Peyer's patch (tissue), 4 donors: ENCODE results near the gene AQP7.

Source experiments
- CTCF ChIP-seq, 6 experiments: fragments of 450-650 bp in 4 of 6; fragments of 200-600 bp in 2 of 6; sonication (generic) in 1 of 6; IDR thresholded peaks; one replicate each; pipeline ENCODE4 v1.5.1; 2017 to 2019; ENCODE audit warnings: antibody characterized with exemption in 6 of 6, mild to moderate bottlenecking in 3 of 6, moderate library complexity in 1 of 6
- POLR2A ChIP-seq, 2 donors: fragments of 450-650 bp; IDR thresholded peaks; one replicate each; pipeline ENCODE4 v1.5.1; 2017; ENCODE audit warnings: antibody characterized with exemption in 2 of 2, mild to moderate bottlenecking in 2 of 2, moderate library complexity in 2 of 2

DNA sequence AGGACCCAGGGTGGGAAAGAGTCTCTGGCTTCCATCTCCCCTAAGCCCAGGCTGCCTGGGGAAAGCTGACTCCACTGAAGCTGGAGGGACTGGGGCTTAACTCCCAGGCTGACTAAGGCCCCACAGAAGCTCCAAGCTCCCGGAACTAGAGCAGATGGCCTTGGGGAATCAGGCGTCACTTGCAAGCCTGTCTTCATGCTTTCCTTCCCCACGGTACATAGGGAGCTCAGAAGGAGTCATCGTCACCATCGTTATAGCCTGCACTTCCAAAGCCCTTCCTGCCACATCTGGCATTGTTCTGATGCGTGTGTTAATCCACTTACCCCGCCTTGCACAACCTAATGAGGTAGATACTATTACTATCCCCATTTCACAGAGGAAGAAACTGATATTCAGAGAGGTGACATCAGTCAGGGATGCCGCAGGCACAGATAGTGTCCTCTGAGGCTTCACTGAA, 33.5 kb upstream of the AQP7 start:
- no peak for TF ChIP-seq CTCF (IDR thresholded peaks at IDR 0.05)
- TF ChIP-seq POLR2A (IDR thresholded peaks at IDR 0.05), result no peak
